Fibroblast of skin of right biceps (primary cell): ENCODE measurements around the gene N4BP2.
A peak's percentile ranks its signal among the peaks of the same experiment; 100 is the strongest.

ENCODE experiments used
- DNase-seq: peaks from one replicate; pipeline ENCODE4 v3.0.0-alpha.2; 2013

The N4BP2 gene

DNA sequence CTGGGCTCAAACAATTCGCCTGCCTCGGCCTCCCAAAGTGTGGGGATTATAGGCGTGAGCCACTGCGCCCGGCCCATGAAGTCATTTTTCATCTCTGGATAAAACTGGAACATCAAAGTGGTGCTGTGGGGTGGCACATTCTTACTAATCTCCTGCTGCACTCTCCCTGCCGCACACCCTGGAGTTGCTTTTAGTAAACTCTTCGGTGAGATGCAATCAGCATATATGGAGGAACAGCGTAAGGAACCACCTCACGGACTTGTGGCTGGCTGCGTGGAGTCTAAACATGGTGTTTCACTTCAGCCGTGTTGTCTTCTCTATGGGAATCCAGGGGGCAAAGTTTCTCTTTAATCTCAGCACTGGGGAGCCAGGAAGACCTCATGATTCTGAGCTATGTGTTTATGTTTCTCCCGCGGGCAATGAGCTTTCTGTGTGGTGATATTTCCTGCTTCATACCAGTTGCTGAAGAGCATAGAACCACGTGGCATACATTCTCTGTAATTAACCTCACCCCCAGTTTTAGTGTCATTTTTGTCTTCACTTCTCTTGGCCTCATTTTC lies 138.0 kb downstream of the N4BP2 start:
- peak; percentile 32 for DNase-seq

DNA sequence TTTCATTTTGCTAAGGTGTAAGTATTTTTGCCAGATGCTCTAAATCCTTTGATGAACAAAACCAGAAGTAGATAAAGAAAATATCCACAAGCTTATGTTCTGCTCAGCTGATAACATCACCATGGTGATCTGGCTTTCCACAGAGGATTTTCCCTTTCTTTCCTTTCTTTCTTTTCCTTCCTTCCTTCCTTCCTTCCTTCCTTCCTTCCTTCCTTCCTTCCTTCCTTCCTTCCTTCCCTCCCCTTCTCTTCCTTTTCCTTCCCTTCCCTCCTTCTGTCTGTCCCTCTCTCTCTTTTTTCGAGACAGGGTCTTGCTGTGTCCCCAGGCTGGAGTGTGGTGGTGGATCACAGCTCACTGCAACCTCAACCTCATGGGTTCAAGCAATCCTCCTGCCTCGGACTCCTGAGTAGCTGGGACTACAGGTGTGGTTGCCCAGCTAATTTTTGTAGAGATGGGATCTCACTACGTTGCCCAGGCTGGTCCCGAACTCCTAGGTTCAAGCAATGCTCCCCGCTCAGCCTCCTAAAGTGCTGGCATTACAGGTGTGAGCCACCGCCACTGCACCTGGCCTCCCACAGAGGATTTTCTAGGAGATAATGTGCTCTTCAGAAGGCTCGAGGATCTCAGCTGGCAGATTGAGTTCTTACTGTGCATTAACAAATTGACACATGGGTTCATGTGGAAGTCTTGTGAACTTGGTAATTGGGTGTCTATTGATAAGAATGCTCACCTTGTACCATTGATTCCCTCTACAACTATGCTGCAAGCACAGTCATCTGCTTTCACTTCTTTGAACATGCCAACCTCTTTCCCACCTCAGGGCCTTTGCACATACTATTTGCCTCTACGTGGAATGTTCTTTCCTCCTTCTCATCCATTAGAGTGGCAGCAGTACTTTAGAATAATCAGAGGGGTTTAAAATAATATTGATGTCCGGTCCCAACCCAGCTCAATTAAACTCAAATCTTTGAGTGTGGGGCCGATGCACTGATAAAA lies 138.8 kb downstream of the N4BP2 start:
- DNase-seq = no peak

DNA sequence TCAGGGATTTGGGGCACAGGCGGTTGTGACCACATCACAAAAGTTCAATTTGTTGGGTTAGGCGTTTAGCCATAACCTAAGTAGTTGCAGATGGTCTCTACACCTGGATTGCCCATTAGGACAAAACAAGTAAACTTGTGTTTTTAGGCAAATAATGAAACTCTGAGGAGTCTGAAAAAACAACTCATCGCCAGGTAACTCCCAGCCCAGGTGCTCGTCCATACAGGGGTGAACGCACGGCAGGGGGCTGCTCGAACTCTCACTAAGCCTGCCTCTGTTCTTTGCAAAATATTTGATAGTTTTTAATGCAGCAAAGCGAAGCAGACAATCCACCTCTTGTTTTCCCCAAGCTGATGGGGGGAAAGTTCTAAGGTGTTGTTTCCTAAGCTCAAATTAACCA lies 139.6 kb downstream of the N4BP2 start:
- no peak for DNase-seq

DNA sequence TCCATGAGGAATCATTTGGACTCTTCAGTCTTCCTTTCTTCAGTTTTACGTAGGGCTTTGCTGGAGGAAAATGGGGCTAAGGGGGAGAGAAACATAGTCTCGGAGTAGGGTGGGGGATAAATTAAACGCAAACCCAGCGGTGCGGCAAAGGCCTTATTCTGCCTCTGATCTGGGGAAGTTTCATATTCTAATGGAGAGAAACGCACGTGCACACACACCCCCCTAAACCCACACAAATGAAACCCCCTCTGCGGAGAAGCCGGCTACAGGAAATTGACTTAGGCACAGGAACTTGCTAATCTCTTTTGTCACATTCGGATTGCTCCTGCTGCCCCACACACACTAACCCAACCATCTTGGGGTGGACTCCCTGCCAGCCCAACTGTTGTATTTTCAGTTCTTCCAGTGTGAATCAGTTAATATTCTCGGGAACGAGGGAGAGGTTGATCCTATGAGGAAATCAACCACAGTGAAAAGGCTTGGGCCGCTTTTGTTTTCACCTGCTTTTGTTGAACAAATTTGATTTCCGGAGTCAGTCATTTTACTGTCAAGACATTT lies 140.2 kb downstream of the N4BP2 start, which contains the start of gene RHOH:
Gene RHOH (plus strand): TSS at position 308 of the 558 bp plus-strand sequence. CDS start 46,356 bp downstream, outside the sequence.
- DNase-seq = no peak

DNA sequence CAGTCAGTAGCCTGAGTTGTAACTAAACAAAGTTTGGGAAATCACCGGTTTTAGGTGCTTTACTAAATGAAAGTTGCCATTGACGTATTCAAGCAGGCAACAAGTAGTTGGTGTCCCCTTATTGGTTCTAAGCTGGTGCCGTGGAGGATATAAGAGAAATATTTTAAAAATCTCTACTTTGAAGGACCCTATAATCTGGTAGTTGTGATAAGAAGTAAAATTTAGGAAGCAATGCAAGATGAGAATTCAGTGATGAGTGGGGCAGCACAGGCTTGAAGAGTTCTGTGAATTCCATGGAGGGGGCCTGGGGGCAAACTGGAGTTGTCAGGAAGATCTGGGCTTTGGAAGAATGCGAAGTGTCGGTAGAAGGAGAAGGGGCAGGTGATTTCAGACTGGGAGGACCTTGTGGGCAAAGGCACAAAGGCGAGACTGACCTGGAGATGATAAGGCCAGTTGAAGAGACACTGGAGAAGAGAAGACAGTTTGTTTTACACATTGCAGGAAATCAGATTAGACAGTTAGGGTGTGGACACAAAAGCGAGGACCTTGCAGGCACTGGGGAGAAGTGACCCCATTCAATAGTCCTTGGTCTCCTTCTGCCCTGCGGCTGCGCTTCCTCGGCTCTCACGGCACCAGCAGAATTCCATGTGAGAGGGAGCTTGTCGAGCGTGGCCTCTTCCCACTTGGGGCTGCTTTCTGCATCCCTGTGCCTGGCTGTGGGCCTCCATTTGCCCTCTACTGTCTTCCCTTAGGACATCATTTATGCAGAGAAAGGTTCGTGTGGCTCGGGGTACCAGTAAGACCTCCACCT lies 141.4 kb downstream of the N4BP2 start:
- no peak for DNase-seq

DNA sequence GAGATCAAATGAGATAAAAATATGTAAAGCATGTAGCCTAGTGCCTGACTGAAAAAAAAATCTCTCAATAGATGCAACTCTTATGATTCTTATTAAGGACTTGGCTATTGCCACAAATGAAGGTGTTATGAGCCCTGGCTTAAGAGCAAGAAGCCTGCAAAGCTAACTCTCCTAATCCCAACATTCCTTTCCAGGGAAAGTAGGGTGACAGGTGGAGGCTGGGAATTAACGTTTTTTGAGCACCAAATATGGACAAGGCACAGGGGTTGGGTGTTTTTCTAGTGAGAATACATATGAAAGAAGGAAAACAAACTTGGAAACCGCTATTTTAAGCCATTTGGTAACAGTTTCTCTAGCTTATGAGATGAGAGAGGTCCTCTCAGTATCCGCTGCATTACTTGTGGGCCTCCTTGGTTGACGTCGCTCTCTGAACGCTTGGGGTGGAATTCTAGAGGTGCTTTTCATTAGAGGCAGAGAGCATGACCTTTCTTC lies 142.6 kb downstream of the N4BP2 start:
- no peak for DNase-seq

DNA sequence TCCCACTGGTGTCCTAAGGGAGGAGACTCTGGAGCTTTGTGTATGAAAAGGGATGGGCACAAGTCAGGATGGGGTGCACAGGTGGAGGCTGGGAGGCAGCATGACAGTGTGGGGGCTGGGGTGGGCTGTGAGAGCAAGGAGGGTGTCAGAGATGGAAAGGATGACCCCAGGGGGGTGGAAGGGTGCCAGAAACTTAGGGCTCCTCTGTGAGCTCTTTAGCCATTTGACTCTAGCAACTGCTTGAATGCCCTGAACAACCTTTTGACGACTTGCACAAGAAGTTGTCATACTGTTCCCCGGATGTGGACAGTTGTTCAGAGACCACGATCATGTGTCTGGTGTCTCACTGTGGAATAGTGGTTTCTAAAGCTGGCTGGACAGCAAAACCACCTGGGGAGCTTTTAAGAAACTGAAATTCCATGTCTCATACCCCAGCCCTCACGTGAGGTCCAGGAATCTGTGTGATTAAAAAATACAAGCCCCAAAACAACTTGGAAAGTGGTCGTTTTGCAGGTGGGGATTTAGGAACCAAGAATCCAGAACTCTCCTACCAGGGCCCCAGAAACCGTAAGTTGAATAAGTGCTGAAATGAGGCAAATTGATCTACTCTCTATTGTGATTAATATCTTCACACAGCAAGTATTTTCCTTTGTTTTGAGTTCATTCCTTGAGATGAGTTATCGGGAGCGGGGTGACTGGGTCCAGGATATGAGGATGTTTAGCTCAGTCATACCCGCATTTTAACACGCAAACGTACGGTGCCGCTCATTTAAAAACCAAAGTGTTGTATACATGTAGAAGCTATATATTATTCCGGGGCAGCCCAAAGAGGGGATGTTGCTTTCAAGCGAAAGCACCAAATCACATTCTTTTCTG lies 143.6 kb downstream of the N4BP2 start:
- DNase-seq = peak; percentile 20

DNA sequence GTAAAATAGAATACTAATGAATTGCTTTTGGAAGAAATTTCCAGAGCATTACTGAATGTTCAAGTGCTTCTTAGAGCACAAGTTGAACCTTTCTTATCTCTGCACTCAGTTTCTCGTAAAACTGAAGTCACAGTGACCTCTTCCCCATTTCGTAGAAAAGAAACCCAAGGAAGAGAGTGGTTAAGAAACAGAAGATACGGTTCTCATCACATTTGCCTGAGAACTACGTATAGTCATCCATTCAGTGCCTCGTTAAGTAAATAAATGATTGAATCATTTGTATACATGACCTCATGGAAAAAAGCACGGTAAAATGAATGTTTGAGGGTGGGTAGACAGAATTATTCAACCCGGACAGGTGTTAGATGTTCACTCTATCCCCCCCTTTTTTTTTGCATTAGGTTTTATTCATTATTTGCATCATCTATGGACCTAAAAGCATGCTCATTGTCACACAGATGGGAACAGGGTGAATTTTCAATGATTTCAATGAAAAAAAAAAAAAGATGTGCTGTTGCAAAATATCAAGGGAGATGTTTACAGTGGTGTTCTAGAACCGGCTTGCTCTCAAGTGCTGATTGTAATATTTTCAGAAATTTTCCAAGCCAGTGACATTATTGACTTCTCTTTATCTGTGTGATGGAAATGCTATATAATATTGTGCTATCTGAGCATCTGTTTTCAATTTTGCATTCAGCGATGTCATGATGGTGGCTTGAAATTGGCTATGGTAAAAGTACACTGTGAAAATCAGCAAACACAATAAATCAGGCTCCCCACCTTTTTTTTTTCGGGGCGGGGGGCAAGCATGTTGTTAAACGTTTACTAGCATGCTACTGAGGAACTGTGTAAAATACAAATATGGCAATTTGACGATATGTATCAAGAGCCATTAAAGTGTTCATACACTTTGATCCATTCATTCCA lies 144.5 kb downstream of the N4BP2 start:
- no peak for DNase-seq

DNA sequence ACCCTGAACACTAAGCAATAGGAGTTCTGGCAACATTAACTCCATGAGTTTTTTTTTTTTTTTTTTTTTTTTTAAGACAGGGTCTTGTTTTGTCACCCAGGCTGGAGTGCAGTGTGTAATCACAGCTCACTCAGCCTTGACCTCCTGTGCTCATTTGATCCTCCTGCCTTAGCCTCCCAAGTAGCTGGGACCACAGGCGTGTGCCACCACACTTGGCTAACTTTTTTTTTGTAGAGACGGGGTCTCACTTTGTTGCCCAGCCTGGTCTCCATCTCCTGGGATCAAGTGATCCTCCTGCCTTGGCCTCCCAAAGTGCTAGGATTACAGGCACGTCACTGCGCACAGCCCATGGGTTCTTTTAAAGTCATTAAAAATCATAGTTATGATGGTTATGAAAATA lies 145.2 kb downstream of the N4BP2 start:
- no peak for DNase-seq

DNA sequence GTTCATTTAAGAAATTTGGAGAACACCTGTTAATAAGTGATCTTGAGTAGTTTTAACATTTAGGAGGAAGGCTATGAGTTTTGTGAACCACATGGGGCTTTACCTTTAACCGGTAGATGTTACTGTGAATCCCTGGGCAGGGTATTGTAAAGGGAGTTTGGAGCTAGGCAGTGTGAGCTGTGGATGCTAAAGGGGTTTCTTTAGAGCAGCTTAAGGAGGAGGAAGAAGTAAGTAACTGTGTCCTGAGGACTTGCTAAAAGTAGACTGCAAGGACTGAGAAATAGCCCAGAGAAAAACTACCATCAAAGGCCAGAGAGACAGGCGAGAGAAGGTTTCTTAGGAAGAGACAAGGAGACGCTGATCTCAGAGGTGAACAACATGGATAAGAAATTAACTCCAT lies 145.8 kb downstream of the N4BP2 start:
- no peak for DNase-seq

DNA sequence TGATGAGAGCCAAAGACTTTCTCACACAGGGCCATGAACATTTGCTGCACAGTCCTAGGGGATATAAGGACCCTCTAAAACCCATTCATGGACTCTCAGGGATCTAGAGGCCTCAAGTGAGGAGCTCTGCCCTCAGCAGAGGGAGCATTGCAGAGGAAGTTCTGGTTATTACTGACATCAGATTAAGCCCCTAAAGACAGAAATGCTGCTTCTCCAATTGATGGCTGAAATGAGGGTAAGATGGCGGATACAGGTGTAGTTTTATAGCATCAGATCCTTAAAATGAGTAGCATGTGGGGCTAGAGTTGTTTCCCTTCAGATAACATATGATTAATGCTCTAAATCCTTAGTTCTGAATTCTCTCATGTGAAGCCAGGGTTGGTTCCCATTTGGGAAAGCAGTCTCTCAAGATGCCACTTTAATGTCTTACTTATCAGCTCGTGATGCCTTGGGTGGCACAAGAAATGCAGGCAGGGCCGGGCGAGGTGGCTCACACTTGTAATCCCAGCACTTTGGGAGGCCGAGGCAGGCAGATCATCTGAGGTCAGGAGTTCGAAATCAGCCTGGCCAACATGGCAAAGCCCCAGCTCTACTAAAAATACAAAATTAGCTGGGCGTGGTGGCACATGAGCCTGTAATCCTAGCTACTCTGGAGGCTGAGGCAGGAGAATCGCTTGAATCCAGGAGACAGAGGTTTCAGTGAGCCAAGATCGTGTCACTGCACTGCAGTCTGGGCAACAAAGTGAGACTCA lies 148.0 kb downstream of the N4BP2 start:
- DNase-seq = no peak

DNA sequence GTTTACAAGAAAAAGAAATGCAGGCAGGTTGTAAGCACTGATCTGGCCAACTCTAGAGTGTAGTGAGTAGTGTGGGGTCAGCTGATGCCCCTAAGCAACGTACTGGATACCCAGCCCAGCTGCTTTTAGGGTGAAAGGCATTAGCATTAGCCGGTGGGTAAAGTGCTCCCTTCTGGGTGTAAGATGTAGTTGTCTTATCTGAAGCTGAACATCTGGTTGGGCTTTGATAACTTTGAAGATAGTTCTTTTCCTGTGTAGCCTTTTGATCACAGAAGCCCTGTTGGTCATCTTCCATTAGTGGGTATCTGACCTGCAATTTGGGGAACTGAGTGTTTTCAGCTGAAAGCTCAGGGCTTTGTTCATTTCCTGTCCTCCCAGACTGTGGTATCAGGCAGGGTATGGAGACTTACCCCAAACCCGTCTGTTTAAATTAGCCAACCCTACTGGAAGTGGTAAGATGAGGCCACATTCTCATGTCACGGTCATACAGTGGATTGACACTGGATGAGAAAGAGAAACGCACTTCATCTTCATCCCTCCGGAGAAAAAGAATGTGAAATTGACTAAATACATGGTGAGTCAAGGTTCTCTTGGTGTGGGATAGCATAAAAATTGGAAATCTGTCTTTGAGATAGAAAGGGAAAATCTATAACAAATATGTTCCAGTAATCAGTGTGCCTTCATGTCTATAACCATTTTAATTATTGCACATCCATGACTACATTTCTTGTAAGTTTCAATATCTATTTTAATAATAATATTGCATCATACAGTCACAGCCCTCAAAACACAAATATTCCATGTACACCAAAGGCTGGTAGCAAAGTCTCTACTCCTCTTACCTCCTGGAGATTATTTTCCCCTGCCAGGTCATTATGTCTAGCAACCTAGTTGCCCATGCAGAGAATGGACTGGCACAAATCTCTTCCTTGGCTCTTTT lies 148.9 kb downstream of the N4BP2 start:
- no peak for DNase-seq

DNA sequence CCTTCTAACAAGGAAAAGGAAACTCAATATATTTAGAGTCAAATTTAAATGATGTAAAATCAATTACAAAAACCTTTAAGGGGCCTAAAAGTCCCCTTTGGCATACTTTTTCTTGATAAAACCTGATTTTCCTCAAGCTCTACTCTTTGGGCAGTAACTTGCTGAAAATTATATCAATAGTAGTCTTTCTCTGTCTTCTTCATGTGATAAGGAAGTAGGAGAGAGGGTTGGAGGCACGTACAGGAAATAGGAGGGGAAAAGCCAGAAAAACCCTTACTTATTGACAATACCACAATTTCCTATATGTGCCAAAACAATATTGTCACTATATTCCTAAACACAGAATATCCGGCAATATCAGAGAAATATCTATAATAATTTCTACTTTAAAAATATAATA lies 149.8 kb downstream of the N4BP2 start:
- DNase-seq = no peak
